Dermis blood vessel endothelial cell (primary cell): Measurements from ENCODE around the gene CLEC2D. TPM values are rescaled to one million over a fixed set of nuclear protein-coding genes. Genes with fewer than 3 reads are reported as not detected.
"Not testable (repeated sequence)": the region's sequence is repeated elsewhere in the genome, so short reads cannot be mapped to it uniquely, and the experiment has no call there.

Source experiments
- DNase-seq: peaks from one replicate; pipeline ENCODE4 v3.0.0; 2010
- total RNA-seq: library from RNA; depleted of rRNA; stranded (reverse); fragments of >200 nt; gene quantifications from 2 replicates; pipeline ENCODE4 v1.2.3, GENCODE V29; 2014

CLEC2D gene
- total RNA-seq, 1 donor from 2014 or later: 2.4 TPM

DNA sequence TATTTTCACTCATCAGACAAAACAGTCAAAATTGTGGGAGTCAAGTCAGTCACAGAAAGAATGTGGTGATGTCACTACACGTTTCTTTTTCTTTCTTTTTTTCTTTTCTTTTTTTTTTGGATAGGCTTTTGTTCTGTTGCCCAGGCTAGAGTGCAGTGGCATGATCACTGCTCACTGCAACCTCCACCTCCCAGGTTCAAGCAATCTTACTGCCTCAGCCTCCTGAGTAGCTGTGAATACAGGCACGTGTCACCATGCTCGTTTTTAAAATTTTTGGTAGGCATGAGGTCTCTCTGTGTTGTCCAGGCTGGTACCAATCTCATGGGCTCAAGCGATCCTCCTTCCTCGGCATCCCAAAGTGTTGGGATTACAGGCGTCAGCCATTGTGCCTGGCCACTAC lies 61.1 kb downstream of the CLEC2D start:
- no peak for DNase-seq

DNA sequence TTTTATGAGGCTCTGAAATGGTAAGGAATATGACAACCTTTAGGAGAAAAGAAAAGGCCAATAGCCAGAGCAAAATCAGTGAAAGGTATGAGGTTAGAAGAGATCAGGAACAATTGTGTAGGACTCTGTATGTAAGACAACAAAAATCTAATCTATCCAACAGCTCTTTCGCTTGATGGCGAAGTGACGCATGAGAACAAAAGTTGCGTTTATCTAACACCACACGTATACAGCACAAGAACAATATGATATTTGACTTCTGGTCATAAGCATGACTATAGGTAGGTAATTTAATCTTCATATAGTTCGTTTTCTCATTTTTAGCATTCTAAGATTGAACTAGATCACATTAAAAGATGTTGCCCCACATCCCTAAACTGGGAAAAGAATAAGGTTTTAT lies 61.9 kb downstream of the CLEC2D start:
- DNase-seq: no peak

DNA sequence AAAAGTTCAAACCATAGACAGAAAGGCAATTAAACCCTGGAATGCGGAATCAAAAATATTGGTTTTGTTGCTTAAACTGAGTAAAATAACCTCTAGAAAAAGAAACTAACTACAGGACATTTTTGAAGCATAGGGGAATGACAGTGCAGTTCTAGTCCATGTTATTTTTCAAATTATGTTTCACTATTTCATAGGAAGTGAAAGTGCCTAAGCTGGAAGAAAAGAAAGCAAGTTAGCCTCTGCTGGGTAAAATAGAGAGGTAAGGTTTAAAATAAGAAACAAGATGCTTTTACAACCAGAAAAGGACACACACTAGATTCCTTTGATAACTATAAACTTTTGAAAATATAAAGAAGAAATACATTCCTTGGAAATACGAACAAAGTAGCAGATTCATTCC lies 62.3 kb downstream of the CLEC2D start:
- DNase-seq: no peak

DNA sequence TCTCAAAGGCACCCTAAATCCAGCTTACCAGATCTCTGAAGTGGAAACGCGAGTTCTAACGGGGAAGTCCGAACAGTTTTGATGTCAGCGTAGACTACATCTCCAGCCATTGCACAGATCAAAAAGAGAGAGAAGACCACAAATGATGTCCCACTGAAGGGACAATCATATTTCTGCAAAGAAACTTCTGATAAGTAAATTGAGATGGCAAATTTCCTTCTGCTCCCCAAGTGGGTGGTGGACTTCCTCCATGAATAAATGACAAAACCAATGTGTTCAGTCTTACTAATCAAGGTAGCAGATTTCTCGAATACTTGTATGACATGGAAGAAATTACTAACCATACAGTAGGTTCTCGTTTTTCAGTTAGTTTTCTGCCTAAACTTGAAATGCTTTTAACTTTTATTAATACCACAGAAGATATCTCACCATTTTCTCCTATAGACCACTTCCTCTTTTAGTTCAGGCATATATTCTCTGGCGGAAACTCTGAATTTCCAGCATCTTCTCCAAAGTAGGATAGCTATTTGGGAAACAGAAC lies 63.5 kb downstream of the CLEC2D start, which contains the start of gene CLECL1:
TSS of gene CLECL1 (minus strand) at position 177 of the 541 bp plus-strand sequence.
- DNase-seq: no peak

DNA sequence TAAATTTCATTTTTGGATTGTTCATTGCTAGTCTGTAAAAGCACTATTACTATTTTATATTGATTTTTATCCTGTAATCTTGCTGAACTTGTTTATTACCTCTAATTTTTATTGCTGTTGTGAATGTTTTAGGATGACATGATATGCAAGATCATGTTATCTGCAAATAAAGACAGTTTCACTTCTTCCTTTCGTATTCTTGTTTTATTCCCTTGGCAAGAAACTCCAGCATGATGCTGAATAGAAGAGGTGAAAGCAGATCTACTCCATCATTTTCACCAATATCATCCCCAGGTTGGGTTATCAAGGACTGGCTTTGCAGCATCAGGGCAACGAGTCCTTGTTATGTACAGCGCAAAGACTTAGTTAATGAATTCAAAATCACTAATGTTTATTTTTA lies 66.1 kb downstream of the CLEC2D start:
- no peak for DNase-seq

DNA sequence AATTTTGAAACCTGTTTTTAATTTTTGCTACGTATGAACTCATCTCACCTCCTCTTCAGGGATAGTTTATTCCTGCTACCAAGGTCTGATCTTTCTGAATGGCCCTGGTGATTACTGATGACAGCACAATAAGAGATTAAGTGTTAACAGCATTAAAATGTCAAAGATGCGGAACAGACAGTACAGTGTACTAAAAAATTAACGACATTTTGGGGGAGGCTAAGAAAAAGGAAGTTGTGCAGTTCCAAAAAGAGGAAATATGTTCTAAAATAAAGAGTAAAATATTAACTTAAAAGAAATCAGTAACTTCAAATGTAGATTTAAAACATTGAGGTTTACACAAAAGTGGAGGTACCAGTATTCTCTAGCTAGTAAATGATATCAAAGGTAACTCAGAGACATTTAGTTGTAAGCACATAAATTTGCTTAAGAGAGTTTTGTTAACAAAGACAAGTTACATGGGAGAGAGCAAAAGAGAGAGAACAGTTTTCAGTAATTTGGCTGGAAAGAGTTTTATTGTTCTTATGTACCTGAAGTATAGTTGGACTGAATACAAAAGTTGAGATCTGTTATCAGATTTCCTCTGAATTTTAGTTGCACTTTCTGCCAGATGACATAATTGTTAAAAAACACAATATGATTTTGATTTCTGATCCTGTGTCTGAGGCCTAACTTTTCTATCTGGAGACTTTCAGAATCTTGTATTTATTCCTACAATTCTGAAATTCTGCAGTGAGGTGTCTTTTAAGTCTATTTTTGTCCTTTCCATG lies 67.6 kb downstream of the CLEC2D start:
- DNase-seq: peak; percentile 28

DNA sequence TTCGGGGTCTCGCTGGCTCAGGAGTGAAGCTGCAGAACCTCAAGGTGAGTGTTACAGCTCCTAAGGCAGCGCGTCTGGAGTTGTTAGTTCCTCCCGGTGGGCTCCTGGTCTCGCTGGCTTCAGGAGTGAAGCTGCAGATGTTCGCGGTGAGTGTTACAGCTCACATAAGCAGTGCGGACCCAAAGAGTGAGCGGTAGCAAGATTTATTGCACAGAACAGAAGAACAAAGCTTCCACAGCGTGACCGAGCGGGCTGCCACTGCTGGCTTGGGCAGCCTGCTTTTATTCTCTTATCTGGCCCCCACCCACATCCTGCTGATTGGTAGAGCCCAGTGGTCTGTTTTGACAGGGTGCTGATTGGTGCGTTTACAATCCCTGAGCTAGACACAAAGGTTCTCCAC lies 69.4 kb downstream of the CLEC2D start:
- DNase-seq: not testable (repeated sequence)

DNA sequence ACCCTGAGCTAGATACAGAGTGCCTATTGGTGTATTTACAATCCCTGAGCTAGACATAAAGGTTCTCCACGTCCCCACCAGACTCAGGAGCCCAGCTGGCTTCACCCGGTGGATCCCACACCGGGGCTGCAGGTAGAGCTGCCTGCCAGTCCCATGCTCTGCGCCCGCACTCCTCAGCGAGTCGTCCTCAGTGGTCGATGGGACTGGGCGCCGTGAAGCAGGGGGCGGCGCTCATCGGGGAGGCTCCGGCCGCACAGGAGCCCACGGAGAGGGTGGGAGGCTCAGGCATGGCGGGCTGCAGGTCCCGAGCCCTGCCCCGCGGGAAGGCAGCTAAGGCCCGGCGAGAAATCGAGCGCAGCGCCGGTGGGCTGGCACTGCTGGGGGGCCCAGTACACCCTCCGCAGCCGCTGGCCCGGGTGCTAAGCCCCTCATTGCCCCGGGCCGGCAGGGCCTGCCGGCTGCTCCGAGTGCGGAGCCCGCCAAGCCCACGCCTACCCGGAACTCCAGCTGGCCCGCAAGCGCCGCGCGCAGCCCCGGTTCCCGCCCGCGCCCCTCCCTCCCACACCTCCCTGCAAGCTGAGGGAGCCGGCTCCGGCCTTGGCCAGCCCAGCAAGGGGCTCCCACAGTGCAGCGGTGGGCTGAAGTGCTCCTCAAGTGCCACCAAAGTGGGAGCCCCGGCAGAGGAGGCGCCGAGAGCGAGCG lies 70.0 kb downstream of the CLEC2D start:
- DNase-seq: not testable (repeated sequence)

DNA sequence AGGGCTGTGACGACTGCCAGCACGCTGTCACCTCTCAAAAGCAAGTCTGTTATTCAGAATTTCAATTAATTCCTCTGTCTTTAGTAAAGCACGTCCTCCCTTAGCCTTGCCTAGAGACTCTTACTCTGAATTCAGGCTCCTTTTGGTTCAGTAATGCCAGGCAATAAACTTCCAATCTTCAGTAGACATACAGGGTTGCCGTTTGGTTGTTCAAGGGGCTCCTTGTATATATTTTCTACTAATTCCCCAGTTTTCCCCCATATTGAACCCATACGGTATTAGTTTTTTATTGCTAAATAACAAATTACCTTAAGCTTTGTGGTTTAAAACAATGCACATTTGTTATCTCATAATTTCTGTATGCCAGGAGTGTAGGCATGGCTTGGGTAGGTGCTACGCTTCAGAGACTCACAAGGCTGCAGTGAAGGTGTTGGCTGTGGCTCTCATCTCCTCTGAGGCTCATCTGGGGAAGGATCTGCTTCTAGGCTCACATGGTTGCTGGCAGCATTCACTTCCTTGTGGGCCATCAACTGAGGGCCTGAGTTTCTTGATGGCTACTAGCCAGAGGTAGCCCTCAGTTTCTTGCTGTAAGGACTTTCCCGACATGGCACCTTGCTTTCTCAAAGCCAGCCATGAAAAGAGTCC lies 70.7 kb downstream of the CLEC2D start:
- DNase-seq: no peak

DNA sequence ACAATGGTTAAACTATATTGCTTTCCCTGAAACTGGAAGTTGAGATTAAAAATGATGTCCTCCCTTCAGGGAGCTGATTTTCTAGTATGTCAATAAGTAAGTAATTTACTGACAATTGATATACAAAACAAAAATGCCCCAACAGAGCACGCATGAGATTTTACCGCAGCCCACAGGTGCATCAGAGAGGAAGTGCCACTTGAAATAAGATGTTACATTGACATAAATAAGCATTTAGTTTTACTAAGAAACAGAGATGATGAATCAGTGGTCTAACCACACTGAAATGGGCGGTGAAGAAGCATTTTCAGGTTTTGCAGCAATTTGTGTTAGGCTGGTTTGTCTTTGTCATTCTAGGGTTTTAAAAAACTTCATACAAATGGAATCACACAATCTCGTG lies 72.2 kb downstream of the CLEC2D start:
- no peak for DNase-seq

DNA sequence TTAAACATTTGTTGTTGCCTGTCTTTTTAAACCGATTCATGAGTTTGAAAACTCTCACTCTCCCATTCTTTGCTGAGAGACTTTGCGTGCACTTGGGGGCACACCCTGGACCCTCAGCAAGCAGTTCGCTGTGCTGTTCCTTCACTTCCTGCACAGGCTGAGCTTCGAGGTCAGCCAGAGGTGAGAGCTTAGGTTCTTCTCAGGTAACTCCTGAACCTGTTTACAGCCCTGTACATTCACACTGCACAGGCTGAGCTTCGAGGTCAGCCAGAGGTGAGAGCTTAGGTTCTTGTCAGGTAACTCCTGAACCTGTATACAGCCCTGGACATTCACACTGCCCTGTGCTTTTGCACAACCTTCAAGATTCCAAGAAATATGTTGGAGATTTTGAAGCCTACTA lies 73.1 kb downstream of the CLEC2D start:
- DNase-seq: no peak

DNA sequence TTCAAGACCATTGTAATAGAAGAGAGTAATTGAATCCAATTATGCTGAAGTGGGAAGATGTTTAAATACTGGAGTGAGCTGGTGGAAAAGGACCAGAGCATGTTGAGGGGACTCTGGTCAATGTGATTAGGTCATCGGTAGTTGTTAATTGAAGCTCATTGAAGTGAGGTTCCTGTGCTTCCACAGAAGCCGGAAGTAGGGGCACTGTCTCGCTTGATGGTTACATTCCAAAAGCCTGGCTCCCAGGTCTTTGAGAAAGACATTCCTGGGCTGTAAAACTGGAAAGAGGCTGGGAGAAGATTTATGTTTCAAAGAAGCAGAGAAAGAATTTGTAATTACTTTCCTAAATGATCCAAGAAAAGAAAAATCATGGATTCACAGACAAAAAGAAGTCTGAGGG lies 75.7 kb downstream of the CLEC2D start:
- peak; percentile 51 for DNase-seq

Other genes starting within 250 kb of the CLEC2D start
- not detected in 2 replicates for gene KLRB1, start 61.8 kb upstream of the CLEC2D start, total RNA-seq
- gene CLECL1, start 63.4 kb downstream of the CLEC2D start, total RNA-seq: not detected in 2 replicates
- gene CD69, start 91.2 kb downstream of the CLEC2D start, total RNA-seq: 0.23 and 1.5 TPM in 2 replicates
- not detected in 2 replicates for gene KLRF1, start 157.8 kb downstream of the CLEC2D start, total RNA-seq
- 39.9 and 78.8 TPM in 2 replicates for gene CLEC2B, start 199.6 kb downstream of the CLEC2D start, total RNA-seq
- gene KLRF2, start 211.8 kb downstream of the CLEC2D start, total RNA-seq: not detected in 2 replicates